ENCODE results near the gene CRYBB3. TPM values are rescaled to one million over a fixed set of nuclear protein-coding genes. Genes with fewer than 3 reads are reported as not detected.

CRYBB3 gene
- total and polyA plus RNA-seq, 2 of the 4 experiments (the other 2 are of a cell fraction), result not detected

- H2BK120ac ChIP-seq (ENCODE audit: low read depth, low read length), result no peak overlapping the region
- H3K36me3 ChIP-seq (ENCODE audit: control insufficient read depth, insufficient read depth, low read length), result no peaks in the 10 kb centered on the region
- H3K4me3 ChIP-seq (ENCODE audit: insufficient read depth, low read depth, low read length), result no peak overlapping the region
- no peak overlapping the region for H3K9ac ChIP-seq (ENCODE audit: low read depth, low read length)
- H3K9me3 ChIP-seq (ENCODE audit: control insufficient read depth, insufficient read depth, low read length), result no peaks in the 10 kb centered on the region
- no peaks in the 10 kb centered on the region for H4K20me1 ChIP-seq (ENCODE audit: insufficient read depth, low read length)
- H3K27me3 ChIP-seq (ENCODE audit: control insufficient read depth, insufficient read depth, low read length), result no peaks in the 10 kb centered on the region
- ATAC-seq (ENCODE audit: low read depth) (no peak), DNase-seq (no peak)
- H2BK15ac ChIP-seq (ENCODE audit: low read depth, low read length), result no peak overlapping the region
- no peak overlapping the region for H3K27ac ChIP-seq (ENCODE audit: insufficient read depth, low read length)
- no peaks in the 10 kb centered on the region for H3K79me1 ChIP-seq (ENCODE audit: low read depth in 1 of 2, low read length in 2 of 2)
- ChIA-PET CTCF (no interaction called here), POLR2A (ENCODE audit: unreplicated experiment) (no interaction called here)
- no peak overlapping the region for H4K8ac ChIP-seq (ENCODE audit: low read depth in 2 of 2, low read length in 2 of 2)
- no peak overlapping the region for H2AK5ac ChIP-seq (ENCODE audit: low read depth, low read length)
- no peak overlapping the region for H3K23ac ChIP-seq (ENCODE audit: low read depth, low read length)
- intact Hi-C loops (cut with micrococcal nuclease), result no loop called here
- no peak overlapping the region for H3K56ac ChIP-seq (ENCODE audit: extremely low read depth, insufficient read depth, low read length)
- H3K14ac ChIP-seq (replicated peaks; ENCODE audit: low read depth, low read length), result no peak overlapping the region
- in situ Hi-C loops (cut with MboI; ENCODE audit: low sequenced_read_pairs), result no loop called here
- no peak overlapping the region for H2BK20ac ChIP-seq (ENCODE audit: low read depth, low read length)
- dilution Hi-C loops (cut with HindIII; ENCODE audit: low sequenced_read_pairs, unreplicated experiment), result no loop called here
- no peak overlapping the region for H2AK9ac ChIP-seq (replicated peaks; ENCODE audit: low read depth, low read length, poor library complexity)
- no peak overlapping the region for H4K91ac ChIP-seq (ENCODE audit: insufficient read depth, low read depth, low read length)
- WGBS, 2 experiments (ENCODE audit: extremely low coverage in 2 of 2, insufficient read length in 1 of 2), result no CpG with 5 or more reads among the region's 1 CpG
- H3K4me1 ChIP-seq (ENCODE audit: control insufficient read depth, insufficient read depth, low read length), result no peaks in the 10 kb centered on the region
- H3K9me1 ChIP-seq (ENCODE audit: insufficient read depth, low read length), result no peaks in the 10 kb centered on the region
- no peak overlapping the region for H2BK5ac ChIP-seq (ENCODE audit: low read depth, low read length, poor library complexity, severe bottlenecking)
- no peak overlapping the region for H4K5ac ChIP-seq (ENCODE audit: low read depth, low read length)
- no TSS peak for BruUV-seq (replicated peaks)
- no peak overlapping the region for H3K4ac ChIP-seq (ENCODE audit: low read depth, low read length)
- TF ChIP-seq MAZ (IDR thresholded peaks at IDR 0.05; ENCODE audit: borderline replicate concordance, low read depth, low read length) (no peak), BHLHE40 (IDR thresholded peaks at IDR 0.05; ENCODE audit: low read depth, low read length) (no peak), MXI1 (IDR thresholded peaks at IDR 0.05; ENCODE audit: borderline replicate concordance, low read depth, low read length) (no peak), POLR2A (IDR thresholded peaks at IDR 0.05; ENCODE audit: low read depth, low read length) (no peak), MAFK (IDR thresholded peaks at IDR 0.05; ENCODE audit: low read depth, low read length) (no peak), SMC3 (IDR thresholded peaks at IDR 0.05; ENCODE audit: low read depth, low read length) (no peak), USF2 (IDR thresholded peaks at IDR 0.05; ENCODE audit: low read depth, low read length) (no peak), RAD21 (IDR thresholded peaks at IDR 0.05; ENCODE audit: low read length) (no peak), NFE2L2 (IDR thresholded peaks at IDR 0.05; ENCODE audit: low read depth, low read length) (no peak), CEBPB (IDR thresholded peaks at IDR 0.05; ENCODE audit: low read depth, low read length) (no peak), ELK1 (IDR thresholded peaks at IDR 0.05; ENCODE audit: borderline replicate concordance, low read depth, low read length) (no peak), RCOR1 (IDR thresholded peaks at IDR 0.05; ENCODE audit: insufficient replicate concordance, low read length) (no peak), CTCF (conservative IDR thresholded peaks at IDR 0.05; ENCODE audit: low read depth, low read length) (no peak), FOS (IDR thresholded peaks at IDR 0.05; ENCODE audit: low read depth, low read length) (no peak), RFX5 (IDR thresholded peaks at IDR 0.05; ENCODE audit: low read depth, low read length) (no peak), CHD1 (IDR thresholded peaks at IDR 0.05; ENCODE audit: low read depth, low read length) (no peak)
- no peak overlapping the region for H3K18ac ChIP-seq (ENCODE audit: low read depth, low read length)
- H3K4me2 ChIP-seq (ENCODE audit: low read depth, low read length), result no peak overlapping the region
- no peak overlapping the region for H2AFZ ChIP-seq (replicated peaks; ENCODE audit: low read length, poor library complexity)
These were observed 37.1 kb upstream of the CRYBB3 start for GRCh38 chr22:25162561-25162960.
